GM19193 (cell line): ENCODE measurements around the gene NAA11.

Experiments used
- POLR2A ChIP-seq: IDR thresholded peaks from 4 replicates; pipeline ENCODE4 v1.6.1; 2011; ENCODE audit not compliant: insufficient read depth, insufficient read length; ENCODE audit errors: extremely low read depth

Gene NAA11

DNA sequence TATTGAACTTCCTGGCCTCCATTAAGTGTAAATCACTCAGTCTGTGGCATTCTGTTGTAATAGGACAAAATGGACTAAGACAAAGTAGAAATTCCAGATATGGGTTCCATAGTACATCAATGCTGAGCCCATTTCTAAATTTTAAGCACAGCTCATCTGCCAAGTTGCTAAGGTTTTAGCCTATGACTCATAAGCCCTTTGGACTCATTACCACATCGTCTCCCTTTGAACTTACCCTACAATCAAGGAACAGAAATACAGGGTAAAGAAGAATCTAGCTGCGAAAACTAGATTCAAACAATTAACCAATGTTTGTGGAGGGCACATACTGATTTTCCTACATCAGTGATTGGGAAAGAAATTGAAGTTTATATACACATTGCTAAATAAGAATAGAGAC is 31.8 kb downstream of the NAA11 start:
- TF ChIP-seq POLR2A, result no peak

DNA sequence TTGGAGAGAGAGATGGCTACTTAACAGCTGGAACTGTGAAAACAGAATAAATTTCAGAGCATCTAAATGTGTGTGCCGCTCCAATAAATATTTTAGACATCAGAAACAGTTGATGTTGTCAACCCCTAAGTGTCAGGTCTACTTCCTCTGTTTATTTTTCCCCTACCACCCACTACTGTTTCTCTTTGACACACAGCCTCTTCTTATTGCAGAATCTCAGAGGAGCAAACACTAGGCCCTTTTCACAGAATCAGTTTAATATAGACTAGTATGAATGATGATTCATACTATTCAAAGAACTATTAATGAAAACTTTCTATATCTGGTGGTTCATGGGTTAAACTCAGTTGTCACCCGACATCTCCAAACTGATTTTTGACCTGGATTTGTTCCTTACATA is 33.9 kb downstream of the NAA11 start:
- no peak for TF ChIP-seq POLR2A

GRCh38 chr4:79290376-79290775 is 35.5 kb downstream of the NAA11 start:
- no peak for TF ChIP-seq POLR2A

DNA sequence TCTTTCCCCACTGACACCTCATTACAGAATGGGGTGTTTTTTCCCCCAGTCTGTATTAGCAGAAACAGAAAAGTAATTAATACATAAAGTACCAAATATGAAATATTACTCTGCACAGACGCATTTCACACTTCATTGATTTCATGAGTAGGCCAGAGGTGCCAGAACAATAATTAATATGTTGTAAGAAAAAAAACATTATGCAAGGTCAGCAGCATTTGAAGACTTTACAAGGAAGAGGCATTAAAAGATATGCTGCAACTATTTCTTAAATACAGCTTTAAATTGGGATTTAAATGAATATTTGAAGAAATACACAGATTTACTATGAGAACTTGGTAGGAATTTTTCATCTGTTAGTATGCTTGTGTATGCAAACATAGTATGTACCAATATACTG is 37.7 kb downstream of the NAA11 start:
- no peak for TF ChIP-seq POLR2A

DNA sequence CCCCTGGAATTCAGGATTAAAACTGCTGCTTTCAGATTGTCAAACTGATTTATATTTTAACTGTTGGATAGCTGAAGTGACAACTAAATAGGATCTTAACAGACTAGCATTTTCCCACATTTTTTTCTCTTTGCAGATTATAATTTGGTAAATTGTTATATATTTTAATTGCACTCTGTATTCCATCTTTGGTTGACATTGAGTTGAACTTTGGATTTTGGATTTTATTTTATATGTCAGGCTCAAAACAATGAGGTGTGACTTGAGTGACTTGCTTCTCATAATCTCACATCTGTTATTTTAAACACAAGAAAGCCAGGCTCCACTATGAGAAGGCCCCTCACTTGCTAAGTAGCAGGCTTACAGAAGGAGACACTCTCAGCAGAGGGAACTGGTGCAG is 38.1 kb downstream of the NAA11 start:
- no peak for TF ChIP-seq POLR2A

GRCh38 chr4:79287076-79287475 is 38.8 kb downstream of the NAA11 start:
- no peak for TF ChIP-seq POLR2A

DNA sequence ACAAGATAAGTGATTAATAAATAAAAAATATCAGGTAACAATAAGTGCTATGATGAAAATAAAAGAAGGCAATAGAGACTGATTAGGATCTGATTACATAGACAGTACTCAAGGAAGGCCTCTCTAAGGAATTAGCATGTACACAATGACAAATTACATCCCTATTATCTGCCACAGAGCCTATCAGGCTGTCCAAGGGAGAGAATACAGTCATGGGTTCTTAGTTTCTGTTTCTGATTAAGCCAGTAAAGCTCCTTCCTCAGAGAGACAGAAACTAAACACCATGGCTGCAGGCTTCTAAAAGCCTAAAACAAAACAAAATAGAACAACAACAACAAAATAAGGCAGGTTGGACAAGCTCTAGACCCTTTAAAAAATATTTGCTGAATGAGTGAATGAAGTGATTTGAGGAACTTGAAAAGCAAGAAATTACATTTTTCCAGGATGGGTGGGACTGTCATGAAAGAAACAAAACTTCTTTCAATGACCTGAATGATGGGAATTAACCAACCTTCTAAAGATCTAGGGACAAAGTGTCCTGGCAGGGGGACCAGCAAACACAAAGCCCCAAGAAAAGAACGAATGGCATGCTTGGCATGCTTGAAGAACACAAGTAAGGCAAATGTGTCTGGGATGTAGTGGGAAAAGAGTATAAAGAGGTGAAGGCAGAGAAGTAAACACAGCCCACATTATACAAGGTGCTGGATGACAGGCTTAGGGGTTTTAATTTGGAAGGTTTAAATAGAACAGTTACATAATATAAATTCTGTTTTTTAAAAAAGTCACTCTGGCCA is 44.1 kb downstream of the NAA11 start:
- no peak for TF ChIP-seq POLR2A

GRCh38 chr4:79273915-79274314 is 51.9 kb downstream of the NAA11 start:
- TF ChIP-seq POLR2A, result no peak

DNA sequence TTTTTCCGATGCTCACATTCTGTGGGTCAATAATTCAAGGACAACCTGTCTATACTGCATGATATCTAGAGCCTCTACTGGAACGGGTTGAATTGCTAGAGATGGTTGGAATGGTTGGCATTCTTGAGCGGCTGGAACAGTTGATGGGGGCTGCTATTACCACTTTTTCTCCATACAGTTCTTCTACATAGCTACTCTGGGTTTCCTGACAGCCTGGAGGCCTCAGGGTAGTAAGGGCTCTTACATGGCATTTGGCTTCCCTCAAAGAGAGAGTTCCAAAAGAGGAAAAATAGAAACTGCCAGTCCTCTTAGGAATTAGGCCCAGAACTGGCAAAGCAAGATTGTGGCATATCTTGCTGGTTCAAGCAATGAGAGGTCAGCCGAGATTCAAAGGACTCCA is 53.1 kb downstream of the NAA11 start:
- TF ChIP-seq POLR2A, result no peak

DNA sequence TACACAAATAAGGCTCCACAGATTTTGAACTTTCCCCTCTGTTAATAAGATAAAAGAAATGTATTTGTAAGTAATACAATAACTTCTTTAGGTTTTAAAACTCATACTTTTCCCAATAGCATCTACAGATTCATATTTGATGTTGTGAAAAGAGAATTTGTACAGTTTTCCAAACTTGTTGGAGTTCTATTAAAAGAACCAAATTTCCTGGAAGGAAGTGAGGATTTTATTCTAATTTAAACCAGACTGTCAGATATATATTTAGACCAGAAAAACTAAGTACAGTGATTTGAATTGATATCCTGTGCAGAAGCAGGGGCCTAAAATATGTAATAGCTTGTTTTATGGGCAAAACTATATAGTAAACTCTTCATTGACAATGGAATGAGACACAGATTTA is 53.7 kb downstream of the NAA11 start:
- TF ChIP-seq POLR2A, result no peak

DNA sequence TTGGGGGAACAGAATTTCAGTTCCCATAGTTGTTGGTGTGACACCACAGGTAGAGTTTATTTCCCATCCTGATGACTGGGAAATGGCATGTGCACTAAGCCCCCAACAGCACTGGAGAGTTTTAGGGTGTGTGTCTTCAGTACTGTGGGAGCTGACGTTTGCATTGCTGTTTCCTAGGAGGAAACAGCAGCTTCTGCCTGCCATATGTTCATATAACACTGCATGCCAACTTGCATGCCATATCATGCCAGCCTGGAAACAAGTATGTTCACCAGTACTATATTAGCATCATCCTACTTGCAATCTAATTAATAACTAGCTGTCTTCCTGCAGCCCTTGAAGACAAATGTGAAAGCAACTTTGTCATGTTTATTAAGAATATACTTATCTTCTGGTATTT is 58.2 kb downstream of the NAA11 start:
- TF ChIP-seq POLR2A, result no peak
